Left lung (tissue), 10 donors: ENCODE measurements around the gene PARD6A. TPM values are rescaled to one million over a fixed set of nuclear protein-coding genes. Genes with fewer than 3 reads are reported as not detected.

Experiments
- ATAC-seq: fragments of 200-7000 bp; cut with Tn5 transposase; one replicate; pipeline ENCODE4 v1.9.1; 2020; ENCODE audit warnings: moderate library complexity
- DNase-seq, 4 donors: peaks; one replicate each; pipeline ENCODE4 v3.0.0-alpha.2; 2013 to 2020
- H3K27ac ChIP-seq, 2 donors: fragments of 200-600 bp; sonication (generic) in 1 of 2; one replicate each; pipeline versions ENCODE4 v1.5.0 to v1.8.0; 2020 to 2021
- H3K27me3 ChIP-seq, 2 donors: fragments of 200-600 bp; sonication (generic) in 1 of 2; one replicate each; pipeline versions ENCODE4 v1.5.0 to v1.8.0; 2020 to 2021
- H3K36me3 ChIP-seq, 2 donors: fragments of 200-600 bp; sonication (generic) in 1 of 2; one replicate each; pipeline versions ENCODE4 v1.5.0 to v1.8.0; 2020 to 2021
- H3K4me1 ChIP-seq, 2 donors: fragments of 200-600 bp; one replicate each; pipeline ENCODE4 v1.8.0; 2021
- H3K4me3 ChIP-seq, 2 donors: fragments of 200-600 bp; sonication (generic) in 1 of 2; one replicate each; pipeline versions ENCODE4 v1.5.0 to v1.8.0; 2020 to 2021; ENCODE audit warnings: mild to moderate bottlenecking in 1 of 2
- H3K9me3 ChIP-seq, 2 donors: fragments of 200-600 bp; sonication (generic) in 1 of 2; one replicate each; pipeline versions ENCODE4 v1.5.0 to v1.8.0; 2020 to 2021
- intact Hi-C, 2 donors: fragments of 100-400 bp; cut with DNase I; formaldehyde crosslinking; loops; one replicate each; pipeline versions ENCODE4 v1.11.2 to v1.14.2; 2022
- polyA plus RNA-seq, 6 donors: library from polyadenylated mRNA; unstranded; fragments of 120-200 nt; gene quantifications; one replicate each; pipeline ENCODE4 v1.2.1, GENCODE V29; 2013; ENCODE audit not compliant: insufficient read length in 6 of 6
- total RNA-seq, 2 donors: library from RNA; stranded (reverse); fragmentation: NEBNext Ultra II Directional; extraction: Animal tissue kit (Norgen Biotek cat#: 25700); gene quantifications; one replicate each; pipeline ENCODE4 v1.2.1, GENCODE V29; 2021
- TF ChIP-seq, protein P1 (sequence below), 2 donors: fragments of 200-600 bp; sonication (generic) in 1 of 2; IDR thresholded peaks; one replicate each; pipeline versions ENCODE4 v1.5.0 to v1.8.0; 2021; ENCODE audit warnings: antibody characterized with exemption in 2 of 2
- donor health status: DM: no; HTN: yes; CAD: no.
- donor health status: DM: no; HTN: no; CAD: no.

Gene PARD6A
- total and polyA plus RNA-seq, 8 donors = 1.4 to 4.1 (median 1.9) TPM

DNA sequence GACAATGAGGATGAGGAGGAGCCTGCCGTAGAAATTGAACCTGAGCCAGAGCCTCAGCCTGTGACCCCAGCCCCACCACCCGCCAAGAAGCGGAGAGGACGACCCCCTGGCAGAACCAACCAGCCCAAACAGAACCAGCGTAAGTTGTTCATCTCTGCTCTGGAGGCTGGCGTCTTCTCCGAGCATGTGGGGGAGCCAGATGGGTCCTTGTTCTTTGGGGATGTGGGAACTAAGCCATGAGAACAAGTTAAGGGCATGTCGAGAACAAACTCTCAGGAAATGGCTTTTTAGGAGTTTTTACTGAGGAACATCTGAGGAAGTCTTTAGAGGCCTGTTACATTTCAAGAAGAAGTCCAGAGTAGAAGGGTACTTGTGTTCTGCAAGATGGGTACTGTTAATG is 24.0 kb upstream of the PARD6A start:
- H3K36me3 ChIP-seq = peaks cover 0 to 82% of the 10 kb centered on the region in 2 donors
- no peak for ATAC-seq

DNA sequence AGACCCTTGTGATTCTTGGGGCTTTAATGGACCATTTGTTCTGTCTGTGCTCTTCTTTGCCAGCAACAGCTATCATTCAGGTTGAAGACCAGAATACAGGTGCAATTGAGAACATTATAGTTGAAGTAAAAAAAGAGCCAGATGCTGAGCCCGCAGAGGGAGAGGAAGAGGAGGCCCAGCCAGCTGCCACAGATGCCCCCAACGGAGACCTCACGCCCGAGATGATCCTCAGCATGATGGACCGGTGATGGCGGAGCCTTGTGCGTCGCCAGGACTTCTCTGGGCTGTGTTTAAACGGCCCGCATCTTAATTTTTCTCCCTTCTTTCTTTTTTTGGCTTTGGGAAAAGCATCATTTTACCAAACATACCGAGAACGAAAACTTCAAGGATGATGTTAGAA is 23.1 kb upstream of the PARD6A start:
- peaks cover 0 to 4% of the 10 kb centered on the region in 2 donors for H3K4me1 ChIP-seq
- H3K27me3 ChIP-seq = no peaks in the 10 kb centered on the region
- no peak overlapping the region for H3K27ac ChIP-seq
- no peak for ATAC-seq
- peaks cover 0 to 73% of the 10 kb centered on the region in 2 donors for H3K36me3 ChIP-seq
- TF ChIP-seq, protein P1, sequence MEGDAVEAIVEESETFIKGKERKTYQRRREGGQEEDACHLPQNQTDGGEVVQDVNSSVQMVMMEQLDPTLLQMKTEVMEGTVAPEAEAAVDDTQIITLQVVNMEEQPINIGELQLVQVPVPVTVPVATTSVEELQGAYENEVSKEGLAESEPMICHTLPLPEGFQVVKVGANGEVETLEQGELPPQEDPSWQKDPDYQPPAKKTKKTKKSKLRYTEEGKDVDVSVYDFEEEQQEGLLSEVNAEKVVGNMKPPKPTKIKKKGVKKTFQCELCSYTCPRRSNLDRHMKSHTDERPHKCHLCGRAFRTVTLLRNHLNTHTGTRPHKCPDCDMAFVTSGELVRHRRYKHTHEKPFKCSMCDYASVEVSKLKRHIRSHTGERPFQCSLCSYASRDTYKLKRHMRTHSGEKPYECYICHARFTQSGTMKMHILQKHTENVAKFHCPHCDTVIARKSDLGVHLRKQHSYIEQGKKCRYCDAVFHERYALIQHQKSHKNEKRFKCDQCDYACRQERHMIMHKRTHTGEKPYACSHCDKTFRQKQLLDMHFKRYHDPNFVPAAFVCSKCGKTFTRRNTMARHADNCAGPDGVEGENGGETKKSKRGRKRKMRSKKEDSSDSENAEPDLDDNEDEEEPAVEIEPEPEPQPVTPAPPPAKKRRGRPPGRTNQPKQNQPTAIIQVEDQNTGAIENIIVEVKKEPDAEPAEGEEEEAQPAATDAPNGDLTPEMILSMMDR (IDR thresholded peaks at IDR 0.05) = no peak
- DNase-seq = no peak
- H3K4me3 ChIP-seq = no peak overlapping the region
- intact Hi-C loops = no loop called here
- no peaks in the 10 kb centered on the region for H3K9me3 ChIP-seq

More for the DNA sequence above, 24.0 kb upstream of the PARD6A start:
- H3K4me3 ChIP-seq = no peak overlapping the region
- TF ChIP-seq, protein P1 (IDR thresholded peaks at IDR 0.05) = no peak
- H3K4me1 ChIP-seq = no peaks in the 10 kb centered on the region
- H3K27ac ChIP-seq = no peak overlapping the region
- intact Hi-C loops = no loop called here
- no peaks in the 10 kb centered on the region for H3K27me3 ChIP-seq
- no peaks in the 10 kb centered on the region for H3K9me3 ChIP-seq
- DNase-seq = no peak

DNA sequence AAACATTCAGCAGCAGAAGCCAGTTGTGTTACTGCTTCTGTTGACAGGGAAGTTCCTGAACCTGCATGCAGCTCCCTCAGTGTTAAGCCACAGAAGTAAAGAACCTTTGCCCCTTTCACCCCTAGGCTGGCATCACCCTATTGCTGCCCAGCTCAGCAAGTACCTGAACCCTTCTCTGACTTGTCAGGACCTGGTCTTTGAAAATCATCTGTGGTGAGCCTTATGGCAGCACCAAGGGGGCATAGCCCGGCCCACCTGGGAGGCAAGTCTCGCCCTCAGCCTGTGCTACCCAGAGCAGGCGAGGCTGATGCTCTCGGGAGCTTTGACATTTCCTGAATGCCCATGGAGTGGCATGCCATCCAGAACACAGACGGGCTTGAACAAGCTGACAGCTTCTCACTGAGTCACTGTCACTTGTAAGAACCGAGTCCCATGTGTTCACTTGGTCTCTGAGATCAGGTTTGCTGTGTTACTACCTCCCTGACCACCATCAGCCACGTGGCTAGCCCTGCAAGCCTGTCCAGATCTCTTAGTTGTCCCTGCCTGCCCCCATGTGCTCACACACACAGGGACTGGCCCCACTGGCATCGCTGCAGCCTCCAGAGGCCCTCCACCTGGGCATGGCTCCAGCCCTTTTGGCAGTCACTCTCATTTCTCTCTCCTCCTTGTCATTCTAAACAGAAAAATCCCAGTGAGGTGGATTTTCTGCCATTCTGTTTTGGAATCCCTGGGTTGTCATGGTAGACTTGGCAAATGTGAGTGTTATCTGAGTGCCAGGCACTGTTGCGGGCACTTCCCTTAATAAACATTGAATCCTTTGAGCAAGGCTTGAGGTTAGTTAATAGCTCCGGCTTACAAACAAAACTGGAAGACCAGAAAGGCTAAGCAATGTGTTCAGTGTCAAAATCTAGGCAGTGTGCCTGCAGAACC is 18.7 kb upstream of the PARD6A start:
- Histone ChIP-seq H3K4me3 (no peak overlapping the region), H3K36me3 (peaks cover 0 to 28% of the 10 kb centered on the region in 2 donors), H3K4me1 (peaks cover 0 to 16% of the 10 kb centered on the region in 2 donors), H3K9me3 (no peaks in the 10 kb centered on the region), H3K27ac (peak overlapping the region in 1 of 2 donors; percentile 3), H3K27me3 (peaks cover 14 to 26% of the 10 kb centered on the region in 2 donors)
- ATAC-seq (peak; percentile 78), DNase-seq (peak in 1 of 4 donors; percentile 71)
- TF ChIP-seq, protein P1 (IDR thresholded peaks at IDR 0.05) = no peak
- intact Hi-C loops = loop anchor here in 1 of 2 donors (10.0 kb wide), 1 partner anchor 97 kb away; no protein-coding TSS in a partner anchor

DNA sequence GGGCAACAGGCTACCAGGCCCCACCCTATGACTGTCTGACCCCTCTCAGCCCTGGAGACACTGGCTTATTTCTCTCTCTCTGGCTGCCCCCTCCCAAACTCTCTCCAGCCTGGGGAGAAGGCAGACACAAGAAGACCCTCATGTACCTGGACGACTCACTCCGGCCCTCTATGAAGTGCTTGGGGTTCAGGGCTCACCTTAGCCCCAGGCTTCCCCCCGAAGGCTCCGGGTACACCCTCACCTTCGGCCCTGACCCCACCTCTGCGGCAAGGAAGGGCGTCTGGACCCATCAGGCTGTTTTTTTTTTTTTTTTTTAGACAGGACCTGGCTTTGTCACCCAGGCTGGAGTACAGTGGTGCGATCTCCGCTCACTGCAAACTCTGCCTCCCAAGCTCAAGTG is 16.7 kb upstream of the PARD6A start:
- Histone ChIP-seq H3K4me3 (no peak overlapping the region), H3K27ac (no peak overlapping the region), H3K9me3 (no peaks in the 10 kb centered on the region), H3K4me1 (peaks cover 0 to 16% of the 10 kb centered on the region in 2 donors), H3K27me3 (peaks cover 27 to 46% of the 10 kb centered on the region in 2 donors), H3K36me3 (peaks cover 0 to 8% of the 10 kb centered on the region in 2 donors)
- ATAC-seq (no peak), DNase-seq (no peak)
- intact Hi-C loops = loop anchor here in 1 of 2 donors (10.0 kb wide), 1 partner anchor 99 kb away; no protein-coding TSS in a partner anchor
- TF ChIP-seq, protein P1 (IDR thresholded peaks at IDR 0.05) = no peak
